ENCODE measurements around the gene PTPRJ.

Gene PTPRJ

DNA sequence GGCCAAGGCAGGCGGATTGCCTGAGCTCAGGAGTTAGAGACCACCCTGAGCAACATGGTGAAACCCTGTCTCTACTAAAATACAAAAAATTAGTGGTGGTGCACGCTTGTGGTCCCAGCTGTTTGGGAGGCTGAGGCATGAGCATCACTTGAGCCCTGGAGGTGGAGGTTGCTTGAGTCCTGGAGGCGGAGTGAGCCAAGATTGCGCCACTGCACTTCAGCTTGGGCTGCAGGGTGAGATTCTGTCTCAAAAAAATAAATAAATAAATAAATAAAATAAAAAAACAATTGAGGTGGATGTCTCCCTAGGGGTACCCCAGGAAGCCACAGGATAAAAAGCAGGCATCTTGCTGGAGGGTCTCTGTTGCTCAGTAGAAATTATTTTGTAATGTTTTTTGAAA, 14.1 kb downstream of the PTPRJ start:
- Mint-ChIP-seq H3K4me1 (ENCODE audit: low read depth in 2 of 2) (peaks cover 49 to 53% of the 10 kb centered on the region in 2 donors), H3K36me3 (ENCODE audit: insufficient read depth) (peaks cover 6% of the 10 kb centered on the region), H3K4me3 (no peak overlapping the region), H3K9me3 (no peaks in the 10 kb centered on the region), H3K27ac (no peak overlapping the region), H3K27me3 (no peaks in the 10 kb centered on the region)
- DNase-seq: no peak
- ATAC-seq (replicated peaks): no peak

DNA sequence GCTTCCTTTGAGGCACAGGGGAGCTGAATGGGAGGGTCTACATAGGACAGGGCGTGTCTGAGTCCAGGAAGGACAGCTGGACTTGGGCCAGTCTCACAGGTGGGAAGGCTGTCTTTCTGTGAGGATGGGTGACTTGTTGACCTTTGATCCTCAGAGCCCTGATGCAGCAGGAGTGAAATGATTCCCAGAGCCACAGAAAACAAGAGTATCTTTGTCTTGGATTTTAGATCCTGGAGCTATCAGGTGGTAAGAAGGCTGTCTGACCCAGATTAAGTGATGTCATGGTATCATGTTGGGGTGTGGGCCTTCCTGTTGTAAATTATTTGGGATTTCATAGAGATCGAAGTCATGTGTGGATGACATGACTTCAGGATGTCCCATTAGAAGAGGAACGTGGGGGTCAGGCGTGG, 15.0 kb downstream of the PTPRJ start:
- peak overlapping the region in 1 of 2 donors; percentile 79 for H3K27ac Mint-ChIP-seq
- H3K4me3 Mint-ChIP-seq: no peak overlapping the region
- ATAC-seq (replicated peaks) (no peak), DNase-seq (no peak)
- no peaks in the 10 kb centered on the region for H3K27me3 Mint-ChIP-seq
- H3K9me3 Mint-ChIP-seq: no peaks in the 10 kb centered on the region
- H3K4me1 Mint-ChIP-seq (ENCODE audit: low read depth in 2 of 2): peaks cover 50 to 52% of the 10 kb centered on the region in 2 donors
- H3K36me3 Mint-ChIP-seq (ENCODE audit: insufficient read depth): peaks cover 15% of the 10 kb centered on the region

DNA sequence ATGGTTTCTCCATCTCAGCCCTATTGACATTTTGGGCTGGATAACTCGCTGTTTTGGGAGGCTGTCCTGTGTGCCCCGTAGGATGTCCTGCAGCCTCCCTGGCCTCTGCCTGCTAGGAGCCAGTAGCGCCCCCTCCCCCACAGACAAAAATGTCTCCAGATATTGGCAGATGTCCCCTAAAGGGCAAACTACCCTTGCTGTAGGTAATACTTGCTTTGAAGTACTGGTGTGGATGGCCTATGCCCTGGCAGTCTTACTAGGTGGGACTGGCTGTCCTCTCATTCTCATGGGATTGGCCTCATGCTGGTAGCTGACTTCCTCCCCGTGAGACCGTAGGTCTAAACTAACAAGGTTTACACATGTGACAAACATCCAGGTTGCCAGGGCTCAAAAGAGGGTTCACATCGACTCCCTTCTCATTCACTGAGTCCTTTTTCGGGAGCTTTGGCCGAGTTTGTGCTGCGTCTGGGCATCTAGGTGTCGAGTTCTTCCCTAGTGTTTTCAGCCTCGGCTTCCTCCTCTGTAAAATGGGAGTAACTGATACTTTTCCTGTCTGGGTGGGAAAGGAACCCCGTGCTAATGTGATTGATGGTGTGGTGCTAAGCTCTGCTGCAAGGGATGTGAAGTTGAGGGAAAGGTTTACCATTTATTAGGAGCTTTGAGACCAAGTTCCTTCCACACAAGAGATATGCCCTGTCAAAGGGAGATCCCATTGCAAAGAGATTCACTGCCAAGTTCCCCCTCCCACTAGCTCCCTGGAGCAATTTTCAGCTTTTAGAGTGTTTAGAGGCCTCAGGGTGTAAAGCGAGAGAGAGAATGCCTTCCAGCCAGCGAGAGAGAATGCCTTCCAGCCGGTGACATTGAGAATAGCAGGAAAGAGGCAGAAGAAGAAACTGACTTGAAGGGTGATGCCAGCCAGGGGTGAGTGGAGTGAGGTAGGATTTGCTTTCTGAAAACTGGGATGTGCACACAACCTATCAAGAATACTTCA, 17.0 kb downstream of the PTPRJ start:
- peak overlapping the region; percentile 97 to 98 for H3K27ac Mint-ChIP-seq
- ATAC-seq (replicated peaks) (no peak), DNase-seq (no peak)
- no peaks in the 10 kb centered on the region for H3K27me3 Mint-ChIP-seq
- H3K4me1 Mint-ChIP-seq (ENCODE audit: low read depth in 2 of 2): peaks cover 53 to 58% of the 10 kb centered on the region in 2 donors
- H3K36me3 Mint-ChIP-seq (ENCODE audit: insufficient read depth): peaks cover 29% of the 10 kb centered on the region
- H3K4me3 Mint-ChIP-seq: no peak overlapping the region
- no peaks in the 10 kb centered on the region for H3K9me3 Mint-ChIP-seq

DNA sequence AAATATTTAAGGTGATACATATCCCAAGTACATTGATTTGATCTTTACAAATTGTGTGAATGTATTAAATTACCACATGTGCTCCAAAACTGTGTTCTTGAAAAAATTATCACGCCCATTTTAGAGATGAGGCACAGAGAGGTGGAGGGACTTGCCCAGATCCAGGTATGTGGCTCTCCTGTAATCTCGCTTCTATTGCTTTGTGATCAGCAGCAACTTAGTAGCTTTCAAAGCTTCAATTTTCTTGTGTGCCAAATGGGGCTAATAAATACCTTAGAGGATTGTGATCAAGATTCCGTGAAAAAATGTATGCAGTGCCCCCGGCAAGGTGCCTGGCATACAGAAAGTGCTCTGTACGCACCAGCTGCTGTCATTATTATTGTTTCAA, 18.0 kb downstream of the PTPRJ start:
- no peak for ATAC-seq (replicated peaks)
- peak overlapping the region; percentile 97 to 98 for H3K27ac Mint-ChIP-seq
- peak overlapping the region; percentile 4 to 78 for H3K4me3 Mint-ChIP-seq
- H3K4me1 Mint-ChIP-seq (ENCODE audit: low read depth in 2 of 2): peaks cover 54 to 64% of the 10 kb centered on the region in 2 donors
- H3K36me3 Mint-ChIP-seq (ENCODE audit: insufficient read depth): peaks cover 32% of the 10 kb centered on the region
- no peaks in the 10 kb centered on the region for H3K27me3 Mint-ChIP-seq
- no peaks in the 10 kb centered on the region for H3K9me3 Mint-ChIP-seq
- DNase-seq: no peak

DNA sequence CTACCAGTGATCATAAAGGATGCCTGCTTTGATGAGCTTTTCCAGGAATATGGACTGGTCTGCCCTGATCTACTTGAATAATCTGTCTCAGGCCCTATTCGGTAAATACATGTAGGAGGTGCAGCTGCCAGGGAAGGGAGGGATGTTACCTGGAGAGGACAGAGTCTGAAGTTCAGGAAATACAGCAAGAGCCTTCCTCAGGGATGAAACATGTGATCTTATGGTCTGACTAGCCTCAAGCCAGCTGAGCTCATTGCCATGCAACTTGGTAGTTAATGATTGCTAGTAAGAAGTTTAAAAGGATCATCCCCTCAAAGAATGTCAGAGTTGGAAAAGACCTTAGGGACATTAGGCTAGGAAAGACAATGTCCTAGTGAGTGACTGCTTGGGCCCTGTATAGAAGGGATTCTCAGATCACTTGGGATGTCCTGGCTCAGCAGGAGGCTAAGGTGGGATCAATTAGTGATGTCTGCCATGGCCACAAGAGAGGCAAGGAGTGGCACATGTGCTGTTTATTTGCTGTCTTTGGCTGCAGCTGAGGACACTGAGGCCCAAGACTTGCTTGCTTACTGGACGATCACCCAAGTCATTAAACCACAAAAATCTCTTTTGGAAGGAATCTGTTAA, 18.5 kb downstream of the PTPRJ start:
- DNase-seq: no peak
- H3K4me1 Mint-ChIP-seq (ENCODE audit: low read depth in 2 of 2): peaks cover 54 to 64% of the 10 kb centered on the region in 2 donors

DNA sequence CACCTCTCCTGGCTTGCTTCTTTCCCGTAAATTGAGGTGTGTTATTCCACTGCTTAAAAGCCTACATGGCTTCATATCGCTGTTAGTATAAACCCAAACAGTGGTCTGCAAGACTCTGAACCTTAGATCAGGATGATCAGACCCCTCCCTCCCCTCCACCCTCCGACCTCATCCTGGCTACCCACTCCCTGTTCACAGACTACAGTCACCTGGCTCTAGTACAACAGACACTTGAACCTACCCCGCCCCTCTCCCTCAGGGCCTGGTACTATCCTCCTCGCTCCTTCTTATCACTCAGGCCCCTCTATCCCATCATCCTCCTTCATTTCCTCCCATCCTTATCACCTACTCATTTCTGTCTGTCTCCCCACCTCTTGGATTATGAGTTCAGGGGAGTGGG, 20.1 kb downstream of the PTPRJ start:
- Mint-ChIP-seq H3K36me3 (ENCODE audit: insufficient read depth) (peaks cover 38% of the 10 kb centered on the region), H3K27ac (peak overlapping the region; percentile 97 to 98), H3K27me3 (no peaks in the 10 kb centered on the region), H3K4me3 (peak overlapping the region; percentile 44 to 78), H3K4me1 (ENCODE audit: low read depth in 2 of 2) (peaks cover 64 to 71% of the 10 kb centered on the region in 2 donors), H3K9me3 (no peaks in the 10 kb centered on the region)
- DNase-seq: no peak
- no peak for ATAC-seq (replicated peaks)

More for the DNA sequence above, 18.5 kb downstream of the PTPRJ start:
- Mint-ChIP-seq H3K4me3 (peak overlapping the region; percentile 44 to 78), H3K9me3 (no peaks in the 10 kb centered on the region), H3K27ac (peak overlapping the region; percentile 97 to 98), H3K36me3 (ENCODE audit: insufficient read depth) (peaks cover 32% of the 10 kb centered on the region), H3K27me3 (no peaks in the 10 kb centered on the region)
- ATAC-seq (replicated peaks): no peak

DNA sequence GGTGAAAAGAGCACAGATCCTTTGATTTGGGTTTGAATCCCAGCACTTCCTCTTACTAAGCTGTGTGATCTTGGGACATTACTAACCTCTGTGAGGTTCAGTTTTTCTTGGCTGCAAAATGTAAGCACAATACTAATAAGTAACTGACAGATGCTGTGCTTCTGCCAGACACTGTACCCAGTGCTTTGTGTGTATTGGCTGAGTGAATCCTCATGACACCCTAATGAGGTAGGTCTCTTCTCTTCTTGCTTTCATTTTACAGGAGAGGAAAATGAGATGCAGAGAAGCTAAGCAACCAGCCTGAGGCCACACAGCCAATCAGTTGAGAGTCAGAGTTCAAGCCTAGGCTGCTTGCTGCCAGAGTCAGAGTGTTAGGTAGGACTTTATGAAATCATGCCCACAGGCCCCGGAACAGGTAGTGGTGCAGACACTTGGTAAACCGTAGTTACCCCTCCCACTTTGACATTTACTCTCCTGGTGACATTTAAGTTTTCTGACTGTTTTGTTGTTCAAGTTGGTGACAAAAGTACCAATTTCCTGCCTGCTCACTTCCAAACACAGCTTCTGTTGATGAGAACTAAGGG, 21.2 kb downstream of the PTPRJ start:
- peak; percentile 81 to 84 (median 83) for DNase-seq
- no peaks in the 10 kb centered on the region for H3K9me3 Mint-ChIP-seq
- peak overlapping the region; percentile 52 to 78 for H3K4me3 Mint-ChIP-seq
- ATAC-seq (replicated peaks): peak; percentile 91
- H3K36me3 Mint-ChIP-seq (ENCODE audit: insufficient read depth): peaks cover 43% of the 10 kb centered on the region
- H3K4me1 Mint-ChIP-seq (ENCODE audit: low read depth in 2 of 2): peaks cover 68 to 76% of the 10 kb centered on the region in 2 donors
- peak overlapping the region; percentile 97 to 98 for H3K27ac Mint-ChIP-seq
- H3K27me3 Mint-ChIP-seq: no peaks in the 10 kb centered on the region

DNA sequence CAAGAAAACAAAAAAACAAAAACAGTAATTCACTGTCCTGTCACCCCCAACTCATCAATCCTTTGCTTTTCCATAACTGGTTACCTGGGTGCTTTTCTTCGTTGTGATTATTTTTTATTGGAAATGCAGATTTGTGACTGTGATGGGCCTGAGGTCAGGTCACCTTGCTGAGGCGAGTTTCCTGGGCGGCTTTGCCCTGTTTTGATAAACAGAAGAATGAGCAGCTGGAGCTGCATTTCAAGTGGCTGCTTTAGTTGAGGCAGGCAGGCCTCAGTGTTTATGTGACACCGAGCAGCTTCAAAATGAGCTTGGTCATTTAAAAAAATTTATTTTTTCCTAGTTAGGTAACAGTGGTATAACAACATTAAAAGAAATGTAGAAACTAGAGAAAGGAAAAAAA, 22.2 kb downstream of the PTPRJ start:
- H3K4me1 Mint-ChIP-seq (ENCODE audit: low read depth in 2 of 2): peaks cover 64 to 76% of the 10 kb centered on the region in 2 donors
- ATAC-seq (replicated peaks) (no peak), DNase-seq (no peak)
- peaks cover 40% of the 10 kb centered on the region for H3K36me3 Mint-ChIP-seq (ENCODE audit: insufficient read depth)
- peak overlapping the region; percentile 52 to 78 for H3K4me3 Mint-ChIP-seq
- no peaks in the 10 kb centered on the region for H3K9me3 Mint-ChIP-seq
- H3K27ac Mint-ChIP-seq: peak overlapping the region; percentile 97 to 98
- no peaks in the 10 kb centered on the region for H3K27me3 Mint-ChIP-seq

DNA sequence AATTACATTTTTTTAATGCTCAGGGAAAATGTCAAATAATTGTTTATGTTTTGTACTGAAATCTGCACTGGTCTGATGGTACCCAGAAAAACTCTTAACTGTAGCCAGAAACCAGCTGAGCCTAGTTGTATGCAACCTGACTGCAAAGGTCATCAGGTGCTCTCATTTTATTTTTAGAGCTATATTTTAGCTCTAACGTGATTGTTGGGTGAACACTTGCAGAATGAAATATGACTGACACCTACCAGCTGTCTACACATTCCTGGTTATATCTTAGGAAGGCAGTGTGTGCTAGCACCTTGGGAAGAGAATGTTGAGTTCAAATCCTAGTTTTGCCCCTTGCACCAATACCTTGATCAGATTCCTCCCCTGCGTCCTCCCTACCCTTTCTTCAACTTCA, 23.6 kb downstream of the PTPRJ start:
- no peaks in the 10 kb centered on the region for H3K9me3 Mint-ChIP-seq
- ATAC-seq (replicated peaks): no peak
- peak overlapping the region; percentile 91 to 98 for H3K27ac Mint-ChIP-seq
- H3K27me3 Mint-ChIP-seq: no peaks in the 10 kb centered on the region
- H3K4me3 Mint-ChIP-seq: peak overlapping the region; percentile 66 to 85
- H3K36me3 Mint-ChIP-seq (ENCODE audit: insufficient read depth): peaks cover 37% of the 10 kb centered on the region
- H3K4me1 Mint-ChIP-seq (ENCODE audit: low read depth in 2 of 2): peaks cover 62 to 72% of the 10 kb centered on the region in 2 donors
- no peak for DNase-seq

DNA sequence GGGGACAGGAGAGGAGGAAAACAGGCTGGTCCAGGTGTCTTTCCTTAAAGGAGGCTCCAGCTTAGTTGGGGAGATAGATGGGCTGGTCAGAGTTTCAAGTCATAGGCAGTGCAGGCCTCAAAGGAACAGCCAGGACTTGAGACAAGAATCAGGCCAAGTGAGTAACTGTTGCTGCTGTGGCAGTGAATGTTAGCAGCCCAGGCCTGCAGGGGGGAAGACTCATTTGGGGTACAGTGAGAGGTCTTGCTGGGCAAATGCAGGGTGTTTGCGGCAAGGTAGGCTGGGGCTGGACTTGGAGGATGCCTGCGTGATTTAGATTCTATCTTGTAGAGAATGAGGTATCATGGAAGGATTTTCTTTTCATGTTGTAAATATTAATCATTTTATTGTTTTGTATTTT, 24.1 kb downstream of the PTPRJ start:
- ATAC-seq (replicated peaks): no peak
- no peaks in the 10 kb centered on the region for H3K27me3 Mint-ChIP-seq
- no peaks in the 10 kb centered on the region for H3K9me3 Mint-ChIP-seq
- H3K4me1 Mint-ChIP-seq (ENCODE audit: low read depth in 2 of 2): peaks cover 61 to 71% of the 10 kb centered on the region in 2 donors
- peak overlapping the region; percentile 66 to 85 for H3K4me3 Mint-ChIP-seq
- H3K36me3 Mint-ChIP-seq (ENCODE audit: insufficient read depth): peaks cover 36% of the 10 kb centered on the region
- H3K27ac Mint-ChIP-seq: peak overlapping the region; percentile 91 to 98
- no peak for DNase-seq

DNA sequence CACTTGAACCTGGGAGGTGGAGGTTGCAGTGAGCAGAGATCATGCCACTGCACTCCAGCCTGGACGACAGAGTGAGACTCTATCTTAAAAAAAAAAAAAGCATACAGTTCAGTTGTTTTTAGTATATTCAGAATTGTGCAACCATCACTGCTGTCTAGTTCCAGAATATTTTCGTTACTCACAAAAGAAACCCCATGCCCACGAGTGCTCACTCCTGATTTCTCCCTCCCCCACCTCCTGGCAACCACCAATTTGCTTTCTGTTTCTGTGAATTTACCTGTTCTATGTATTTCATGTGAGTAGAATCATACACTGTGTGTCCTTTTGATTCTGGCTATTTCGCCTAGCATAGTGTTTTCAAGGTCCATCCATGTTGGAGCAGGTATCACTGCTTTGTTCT, 24.8 kb downstream of the PTPRJ start:
- Mint-ChIP-seq H3K36me3 (ENCODE audit: insufficient read depth) (peaks cover 30% of the 10 kb centered on the region), H3K4me1 (ENCODE audit: low read depth in 2 of 2) (peaks cover 57 to 71% of the 10 kb centered on the region in 2 donors), H3K4me3 (peak overlapping the region; percentile 66 to 85), H3K9me3 (no peaks in the 10 kb centered on the region), H3K27me3 (no peaks in the 10 kb centered on the region), H3K27ac (peak overlapping the region; percentile 91 to 98)
- DNase-seq: no peak
- ATAC-seq (replicated peaks): no peak

DNA sequence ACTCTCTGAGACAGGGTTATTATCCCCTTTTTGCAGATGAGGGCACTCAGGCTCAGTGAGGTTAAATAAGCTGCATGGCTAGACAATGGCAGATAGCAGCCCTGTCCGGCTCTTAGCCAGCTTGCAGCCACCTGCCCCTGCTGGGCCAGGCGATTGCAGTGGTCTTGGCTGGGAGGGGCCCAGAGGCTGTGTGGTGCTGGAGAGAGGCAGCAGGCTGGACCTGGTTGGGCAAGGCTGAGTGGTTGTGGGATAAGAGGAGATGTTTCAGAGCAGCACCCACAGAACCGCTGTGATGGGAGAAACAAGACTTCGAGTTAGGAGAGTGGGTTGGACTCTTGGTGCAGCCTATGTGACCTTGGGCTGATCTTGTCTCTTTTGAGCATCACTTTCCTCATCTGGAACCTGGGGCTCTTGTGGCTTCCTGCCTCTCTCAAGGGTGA, 25.5 kb downstream of the PTPRJ start:
- Mint-ChIP-seq H3K27me3 (no peaks in the 10 kb centered on the region), H3K4me1 (ENCODE audit: low read depth in 2 of 2) (peaks cover 53 to 65% of the 10 kb centered on the region in 2 donors), H3K27ac (peak overlapping the region; percentile 91 to 98), H3K36me3 (ENCODE audit: insufficient read depth) (peaks cover 28% of the 10 kb centered on the region), H3K9me3 (no peaks in the 10 kb centered on the region), H3K4me3 (peak overlapping the region; percentile 66 to 85)
- DNase-seq (no peak), ATAC-seq (replicated peaks) (no peak)

DNA sequence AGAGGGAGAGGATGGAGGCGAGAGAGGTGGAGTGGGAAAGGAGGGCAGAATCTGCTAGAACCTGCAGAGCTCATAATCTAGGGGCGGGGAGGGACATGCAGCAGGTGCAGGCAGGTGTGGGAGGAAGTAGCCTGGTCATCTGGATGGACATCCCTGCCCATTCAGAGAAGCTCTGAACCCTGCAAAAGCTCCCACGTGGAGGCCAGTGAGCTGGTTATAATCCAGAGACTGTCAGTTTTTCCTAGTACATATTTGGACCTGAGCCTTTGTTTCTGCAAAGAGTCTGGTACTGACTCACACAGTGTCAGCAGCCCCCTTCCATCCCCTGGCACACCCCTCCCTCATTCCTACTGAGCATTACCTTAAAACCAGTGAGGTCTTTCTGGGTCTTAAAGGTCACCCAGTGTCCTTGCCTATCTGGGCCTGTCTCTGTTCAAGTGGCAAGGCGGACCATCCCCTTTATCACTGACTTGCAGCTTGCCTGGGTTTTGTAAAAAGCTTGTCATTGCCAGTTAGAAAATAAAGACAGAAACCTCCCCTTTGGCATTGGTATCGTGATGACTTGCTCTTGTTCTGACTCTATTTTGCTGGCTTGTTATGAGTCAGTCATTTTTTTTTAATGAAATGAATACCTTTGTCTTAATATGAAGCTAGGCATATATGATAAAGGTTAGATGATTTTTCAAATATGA, 26.1 kb downstream of the PTPRJ start:
- peaks cover 52 to 65% of the 10 kb centered on the region in 2 donors for H3K4me1 Mint-ChIP-seq (ENCODE audit: low read depth in 2 of 2)
- H3K4me3 Mint-ChIP-seq: peak overlapping the region; percentile 66 to 85
- H3K36me3 Mint-ChIP-seq (ENCODE audit: insufficient read depth): peaks cover 23% of the 10 kb centered on the region
- no peaks in the 10 kb centered on the region for H3K27me3 Mint-ChIP-seq
- DNase-seq (no peak), ATAC-seq (replicated peaks) (no peak)
- peak overlapping the region; percentile 91 to 98 for H3K27ac Mint-ChIP-seq
- no peaks in the 10 kb centered on the region for H3K9me3 Mint-ChIP-seq

All from effector memory CD8-positive, alpha-beta T cell (primary cell).